PFSK-1 (cell line): ENCODE results near the gene KRT4.

Source experiments
- FOXP2 ChIP-seq: optimal IDR thresholded peaks from 2 replicates; pipeline ENCODE3; 2011; ENCODE audit warnings: borderline replicate concordance, control low read depth, inconsistent platforms; ENCODE audit not compliant: insufficient read depth; ENCODE audit errors: extremely low read length, extremely low read depth
- POLR2AphosphoS5 ChIP-seq: IDR thresholded peaks from 2 replicates; pipeline ENCODE4 v1.6.1; 2012; ENCODE audit warnings: low read depth, mild to moderate bottlenecking, control low read depth, low read length, moderate library complexity
- SIN3A ChIP-seq: IDR thresholded peaks from 2 replicates; pipeline ENCODE4 v1.6.1; 2012; ENCODE audit warnings: mild to moderate bottlenecking, low read length, moderate library complexity, borderline replicate concordance; ENCODE audit not compliant: insufficient read depth
- TAF1 ChIP-seq: IDR thresholded peaks from 2 replicates; pipeline ENCODE4 v1.6.1; 2012; ENCODE audit warnings: low read length, control low read depth, borderline replicate concordance; ENCODE audit not compliant: insufficient read depth
- TF ChIP-seq, protein P1 (sequence below), 2 experiments: IDR thresholded peaks; 2 replicates each; pipeline versions ENCODE4 v1.6.1 to v1.8.0; 2011 to 2012; ENCODE audit warnings: low read depth in 2 of 2, low read length in 2 of 2, control low read depth in 1 of 2, inconsistent platforms in 1 of 2, mild to moderate bottlenecking in 1 of 2, moderate library complexity in 1 of 2; ENCODE audit not compliant: insufficient read depth in 1 of 2

Gene KRT4

DNA sequence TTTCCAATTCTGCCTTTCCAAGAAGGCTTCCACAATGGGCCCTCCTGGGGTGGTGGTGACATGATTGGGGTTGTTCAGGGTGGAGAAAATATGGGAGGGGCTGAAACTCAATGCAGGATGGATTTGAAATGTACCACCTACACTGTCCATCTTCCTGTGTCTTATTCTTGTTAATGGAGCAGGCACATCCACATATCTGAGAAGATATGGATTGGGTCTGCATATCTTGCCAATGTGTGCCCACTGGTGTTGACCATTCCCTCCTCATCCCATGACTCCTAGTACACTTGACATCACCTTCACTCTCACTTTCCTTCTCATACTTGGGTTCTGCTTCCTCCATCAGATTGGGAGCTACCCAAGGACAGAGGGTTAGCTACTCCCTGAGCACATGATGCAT, 44.0 kb downstream of the KRT4 start:
- TF ChIP-seq, protein P1, sequence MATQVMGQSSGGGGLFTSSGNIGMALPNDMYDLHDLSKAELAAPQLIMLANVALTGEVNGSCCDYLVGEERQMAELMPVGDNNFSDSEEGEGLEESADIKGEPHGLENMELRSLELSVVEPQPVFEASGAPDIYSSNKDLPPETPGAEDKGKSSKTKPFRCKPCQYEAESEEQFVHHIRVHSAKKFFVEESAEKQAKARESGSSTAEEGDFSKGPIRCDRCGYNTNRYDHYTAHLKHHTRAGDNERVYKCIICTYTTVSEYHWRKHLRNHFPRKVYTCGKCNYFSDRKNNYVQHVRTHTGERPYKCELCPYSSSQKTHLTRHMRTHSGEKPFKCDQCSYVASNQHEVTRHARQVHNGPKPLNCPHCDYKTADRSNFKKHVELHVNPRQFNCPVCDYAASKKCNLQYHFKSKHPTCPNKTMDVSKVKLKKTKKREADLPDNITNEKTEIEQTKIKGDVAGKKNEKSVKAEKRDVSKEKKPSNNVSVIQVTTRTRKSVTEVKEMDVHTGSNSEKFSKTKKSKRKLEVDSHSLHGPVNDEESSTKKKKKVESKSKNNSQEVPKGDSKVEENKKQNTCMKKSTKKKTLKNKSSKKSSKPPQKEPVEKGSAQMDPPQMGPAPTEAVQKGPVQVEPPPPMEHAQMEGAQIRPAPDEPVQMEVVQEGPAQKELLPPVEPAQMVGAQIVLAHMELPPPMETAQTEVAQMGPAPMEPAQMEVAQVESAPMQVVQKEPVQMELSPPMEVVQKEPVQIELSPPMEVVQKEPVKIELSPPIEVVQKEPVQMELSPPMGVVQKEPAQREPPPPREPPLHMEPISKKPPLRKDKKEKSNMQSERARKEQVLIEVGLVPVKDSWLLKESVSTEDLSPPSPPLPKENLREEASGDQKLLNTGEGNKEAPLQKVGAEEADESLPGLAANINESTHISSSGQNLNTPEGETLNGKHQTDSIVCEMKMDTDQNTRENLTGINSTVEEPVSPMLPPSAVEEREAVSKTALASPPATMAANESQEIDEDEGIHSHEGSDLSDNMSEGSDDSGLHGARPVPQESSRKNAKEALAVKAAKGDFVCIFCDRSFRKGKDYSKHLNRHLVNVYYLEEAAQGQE (IDR thresholded peaks at IDR 0.05; ENCODE audit: insufficient read depth in 1 of 2, low read depth in 2 of 2, low read length in 2 of 2), result no peak
- TF ChIP-seq FOXP2 (no peak), TAF1 (no peak), SIN3A (no peak), POLR2AphosphoS5 (no peak)

DNA sequence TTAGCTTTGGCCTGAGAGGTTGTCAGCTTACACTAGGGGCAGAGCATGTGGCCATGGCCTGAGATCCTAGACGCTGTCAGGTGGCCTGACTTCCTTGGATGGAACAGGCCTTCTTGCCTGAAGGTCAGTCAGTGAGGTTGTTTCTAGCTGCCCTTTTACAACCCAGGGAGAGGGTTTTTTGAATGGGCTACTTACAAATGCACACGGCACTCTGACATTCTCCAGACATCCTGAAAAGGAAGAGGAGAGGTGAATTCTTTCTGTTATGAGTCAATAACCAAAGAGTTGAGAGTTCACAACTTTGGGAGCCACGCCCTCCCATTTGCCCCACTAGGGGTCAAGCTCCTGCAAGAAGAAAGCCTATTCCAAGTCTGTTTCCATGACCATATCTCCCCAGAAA, 44.6 kb downstream of the KRT4 start:
- TF ChIP-seq SIN3A, result no peak
- no peak for TF ChIP-seq FOXP2
- TF ChIP-seq, protein P1 (IDR thresholded peaks at IDR 0.05; ENCODE audit: insufficient read depth in 1 of 2, low read depth in 2 of 2, low read length in 2 of 2), result no peak
- TF ChIP-seq POLR2AphosphoS5, result no peak
- TF ChIP-seq TAF1, result no peak

DNA sequence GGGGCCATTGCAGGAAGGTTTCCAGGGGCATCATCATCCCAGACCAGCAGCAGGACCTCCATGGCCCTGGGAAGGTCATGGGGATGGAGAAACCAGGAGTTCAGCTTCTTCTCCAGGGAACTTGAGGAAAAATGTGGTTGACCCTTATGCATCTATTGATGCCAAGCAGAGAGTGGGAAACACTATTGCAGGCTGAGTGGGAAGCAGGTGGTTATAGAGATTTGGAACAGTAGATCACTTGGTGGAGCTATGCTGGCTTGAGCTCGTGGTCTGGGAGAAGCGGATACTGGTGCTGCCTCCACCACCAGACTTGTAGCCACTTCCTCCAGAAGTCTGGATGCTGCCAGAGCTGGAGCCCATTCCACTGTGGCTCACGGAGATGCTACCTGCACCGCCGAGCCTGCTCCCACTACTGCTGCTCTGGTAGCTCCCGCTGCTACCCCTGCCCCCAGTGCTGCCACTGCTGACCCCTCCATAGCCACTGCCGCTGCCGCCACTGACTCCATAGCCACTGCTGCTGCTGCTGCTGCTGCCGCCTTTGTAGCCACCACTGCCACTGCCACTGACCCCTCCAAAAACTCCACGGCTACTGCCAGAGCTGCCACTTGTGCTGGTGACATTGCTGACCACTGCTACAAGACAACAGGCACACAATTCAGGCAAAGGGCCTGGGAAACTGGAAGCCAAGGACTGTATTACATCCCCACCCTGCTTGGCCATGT, 45.3 kb downstream of the KRT4 start:
- TF ChIP-seq FOXP2 (no peak), POLR2AphosphoS5 (no peak), SIN3A (no peak), TAF1 (no peak)
- TF ChIP-seq, protein P1 (IDR thresholded peaks at IDR 0.05; ENCODE audit: insufficient read depth in 1 of 2, low read depth in 2 of 2, low read length in 2 of 2), result no peak

DNA sequence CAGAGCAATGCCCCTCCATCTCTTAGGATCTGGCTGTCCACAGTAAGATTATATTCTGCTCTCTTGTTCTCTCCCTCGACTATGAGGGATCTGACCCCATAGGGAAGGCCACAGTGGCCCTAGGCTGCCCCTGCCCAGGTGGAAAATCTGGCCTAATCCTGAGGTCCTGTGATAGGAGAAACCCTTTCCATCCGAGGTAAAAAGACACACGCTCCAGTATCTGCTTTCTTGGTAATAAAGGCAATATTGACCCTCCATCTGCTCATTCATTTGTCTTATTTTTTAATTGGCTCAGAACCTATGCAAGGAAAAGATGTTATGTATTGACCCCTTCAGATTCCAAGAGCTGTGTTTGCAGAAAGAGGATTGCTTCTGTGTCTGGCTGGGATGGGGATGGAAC, 46.5 kb downstream of the KRT4 start:
- TF ChIP-seq FOXP2, result no peak

DNA sequence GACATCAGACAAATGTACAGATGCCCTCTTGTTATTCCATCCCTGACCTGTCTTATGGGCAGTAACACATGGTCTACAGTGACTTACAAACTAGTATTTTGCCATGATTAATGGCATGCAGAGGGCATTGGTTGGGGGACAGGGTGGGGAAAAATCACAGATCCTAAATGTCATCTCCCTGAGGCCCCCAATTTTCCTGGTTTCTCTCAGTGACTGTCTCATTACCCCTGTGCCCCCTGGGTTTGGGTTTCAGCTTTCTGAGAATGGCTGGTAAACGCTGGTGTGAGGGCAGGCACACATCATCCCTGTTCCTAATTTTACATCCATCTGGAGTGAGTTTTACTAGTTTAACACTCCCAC, 46.9 kb downstream of the KRT4 start:
- TF ChIP-seq TAF1, result no peak
- TF ChIP-seq, protein P1 (IDR thresholded peaks at IDR 0.05; ENCODE audit: insufficient read depth in 1 of 2, low read depth in 2 of 2, low read length in 2 of 2), result no peak
- TF ChIP-seq FOXP2, result no peak
- no peak for TF ChIP-seq SIN3A
